Neural cell (in vitro differentiated cells): ENCODE data around the gene WNT10A. TPM values are rescaled to one million over a fixed set of nuclear protein-coding genes. Genes with fewer than 3 reads are reported as not detected.

Experiments
- H2AFZ ChIP-seq: fragments of 200-600, 300-800 bp; sonication (generic), shearing (Covaris generic); 2 replicates; pipeline ENCODE4 v1.6.0; 2014; ENCODE audit warnings: low read depth, mild to moderate bottlenecking, antibody characterized with exemption, low read length, moderate library complexity
- H3F3A ChIP-seq: fragments of 200-600 bp; shearing (Covaris generic); 2 replicates; pipeline ENCODE4 v1.6.1; 2016; ENCODE audit warnings: mild to moderate bottlenecking, moderate library complexity, mixed read lengths, antibody characterized with exemption, low read length; ENCODE audit not compliant: insufficient read depth, poor library complexity, severe bottlenecking
- H3K27ac ChIP-seq: fragments of 200-600, 300-800 bp; sonication (generic), shearing (Covaris generic); 2 replicates; pipeline ENCODE4 v1.5.1; 2014; ENCODE audit warnings: mild to moderate bottlenecking, low read length, moderate library complexity
- H3K27me3 ChIP-seq: fragments of 300-800, 200-600 bp; sonication (generic), shearing (Covaris generic); 2 replicates; pipeline ENCODE4 v1.6.0; 2014; ENCODE audit warnings: mild to moderate bottlenecking, low read depth, low read length, moderate library complexity; ENCODE audit not compliant: insufficient read depth
- H3K36me3 ChIP-seq: fragments of 300-800, 200-600 bp; sonication (generic), shearing (Covaris generic); 2 replicates; pipeline ENCODE4 v1.5.1; 2014; ENCODE audit warnings: mild to moderate bottlenecking, antibody characterized with exemption, low read length, moderate library complexity; ENCODE audit not compliant: insufficient read depth
- H3K4me2 ChIP-seq: fragments of 300-800, 200-600 bp; sonication (generic), shearing (Covaris generic); 2 replicates; pipeline ENCODE4 v1.6.0; 2014; ENCODE audit warnings: mild to moderate bottlenecking, low read length
- H3K4me3 ChIP-seq: fragments of 300-800, 200-600 bp; sonication (generic), shearing (Covaris generic); 2 replicates; pipeline ENCODE4 v1.5.1; 2014; ENCODE audit warnings: mild to moderate bottlenecking, low read length, moderate library complexity
- H3K79me2 ChIP-seq: fragments of 200-600 bp; shearing (Covaris generic); replicated peaks from 2 replicates; pipeline ENCODE4 v1.6.0; 2014; ENCODE audit warnings: mild to moderate bottlenecking, low read length, moderate library complexity; ENCODE audit not compliant: insufficient read depth
- H3K9ac ChIP-seq: fragments of 300-800, 200-600 bp; sonication (generic), shearing (Covaris generic); 2 replicates; pipeline ENCODE4 v1.6.1; 2016; ENCODE audit warnings: mild to moderate bottlenecking, low read length, mixed read lengths
- H3K9me2 ChIP-seq: fragments of 200-600 bp; shearing (Covaris generic); 2 replicates; pipeline ENCODE4 v1.6.1; 2016; ENCODE audit warnings: mild to moderate bottlenecking, low read length, mixed read lengths; ENCODE audit not compliant: insufficient read depth
- H3K9me3 ChIP-seq: fragments of 200-600, 300-800 bp; sonication (generic), shearing (Covaris generic); 2 replicates; pipeline ENCODE4 v1.6.1; 2016; ENCODE audit warnings: mild to moderate bottlenecking, mixed run types, low read length, moderate library complexity, mixed read lengths
- H4K20me1 ChIP-seq: fragments of 200-600 bp; shearing (Covaris generic); 2 replicates; pipeline ENCODE4 v1.6.1; 2016; ENCODE audit warnings: mild to moderate bottlenecking, mixed run types; ENCODE audit not compliant: insufficient read depth
- CTCF ChIP-seq: fragments of 450-650 bp; IDR thresholded peaks from 2 replicates; pipeline ENCODE4 v1.5.1; 2014; ENCODE audit warnings: antibody characterized with exemption, mild to moderate bottlenecking, moderate library complexity; ENCODE audit not compliant: poor library complexity, severe bottlenecking
- EP300 ChIP-seq: fragments of 450-650 bp; conservative IDR thresholded peaks from 2 replicates; pipeline ENCODE4 v1.6.1; 2014; ENCODE audit warnings: antibody characterized with exemption, mild to moderate bottlenecking, moderate library complexity; ENCODE audit not compliant: poor library complexity, severe bottlenecking
- EZH2 ChIP-seq: fragments of 200-600, 300-800 bp; shearing (Covaris generic), sonication (generic); IDR thresholded peaks from 2 replicates; pipeline ENCODE4 v1.6.1; 2014; ENCODE audit warnings: antibody characterized with exemption, low read length, borderline replicate concordance, mild to moderate bottlenecking; ENCODE audit not compliant: insufficient read depth, poor library complexity, severe bottlenecking
- MXI1 ChIP-seq: fragments of 450-650 bp; conservative IDR thresholded peaks from 2 replicates; pipeline ENCODE4 v1.6.1; 2014; ENCODE audit warnings: antibody characterized with exemption, mild to moderate bottlenecking; ENCODE audit not compliant: poor library complexity, severe bottlenecking
- POLR2AphosphoS5 ChIP-seq: IDR thresholded peaks from 2 replicates; pipeline ENCODE4 v1.6.1; 2012
- RAD21 ChIP-seq: fragments of 450-650 bp; conservative IDR thresholded peaks from 2 replicates; pipeline ENCODE4 v1.6.1; 2014; ENCODE audit warnings: antibody characterized with exemption, mild to moderate bottlenecking, moderate library complexity
- SMC3 ChIP-seq: fragments of 450-650 bp; conservative IDR thresholded peaks from 2 replicates; pipeline ENCODE4 v1.6.1; 2014; ENCODE audit warnings: antibody characterized with exemption, mild to moderate bottlenecking, moderate library complexity; ENCODE audit not compliant: poor library complexity
- TAF1 ChIP-seq: IDR thresholded peaks from 2 replicates; pipeline ENCODE4 v1.6.1; 2012; ENCODE audit warnings: low read depth
- polyA minus RNA-seq: library from RNA; depleted of rRNA, polyadenylated mRNA; stranded (reverse); fragments of >200 nt; gene quantifications from 2 replicates; pipeline ENCODE4 v1.2.3, GENCODE V29; 2014
- polyA plus RNA-seq: library from polyadenylated mRNA; depleted of rRNA; stranded (reverse); fragments of >200 nt; gene quantifications from 2 replicates; pipeline ENCODE4 v1.2.3, GENCODE V29; 2014
- TF ChIP-seq, protein P1 (sequence below): IDR thresholded peaks from 2 replicates; pipeline ENCODE4 v1.6.1; 2012; ENCODE audit warnings: borderline replicate concordance

The WNT10A gene
- polyA plus RNA-seq (0.14 and 0.20 TPM in 2 replicates), polyA minus RNA-seq (not detected in 2 replicates)

DNA sequence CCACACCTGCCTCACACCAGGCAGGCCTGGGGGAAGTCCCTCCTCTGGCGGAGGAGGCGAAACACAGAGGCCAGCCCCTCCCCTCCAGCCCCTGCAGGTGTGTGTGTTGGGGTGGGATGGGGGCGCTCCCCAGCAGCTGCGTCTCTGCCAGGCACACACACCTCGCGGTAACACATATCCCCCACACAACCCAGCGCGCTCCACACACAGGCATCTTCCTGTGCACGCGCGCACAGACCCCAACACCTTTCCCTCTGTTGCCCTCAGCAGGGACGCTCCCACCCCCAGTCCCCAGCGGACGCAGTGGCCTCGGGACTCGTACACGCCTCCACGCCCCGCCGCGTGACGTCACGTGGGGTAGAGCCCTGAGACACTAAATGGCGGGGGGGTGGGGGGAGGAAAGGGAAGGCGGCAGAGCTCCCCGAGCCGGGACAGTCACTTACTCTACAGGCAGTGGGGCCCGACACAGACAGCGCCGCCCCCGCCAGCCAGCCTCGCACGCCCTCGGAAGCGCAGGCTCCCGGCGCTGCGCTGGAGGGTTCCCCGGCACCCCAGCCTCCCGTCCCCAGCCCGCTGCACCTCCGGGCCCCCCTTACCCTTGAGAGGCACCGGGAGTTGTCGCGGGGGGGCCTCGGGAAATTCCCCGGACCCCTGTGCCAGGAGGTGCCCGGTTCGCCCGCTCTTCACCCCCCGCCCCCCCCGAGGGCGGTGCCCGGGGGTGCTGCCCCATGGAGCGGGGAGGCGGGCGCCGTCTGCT, at the start of gene WNT10A:
WNT10A (plus strand) TSS at position 751 of the 757 bp plus-strand sequence. CDS start 144 bp downstream, outside the sequence.
- peak within 1 kb of the TSS; percentile 14 for H3K4me2 ChIP-seq
- H3K79me2 ChIP-seq: no peaks in the 10 kb centered on the region
- H3K27me3 ChIP-seq: peaks cover 96% of the 10 kb centered on the region
- H3K27ac ChIP-seq: no peak within 1 kb of the TSS
- H4K20me1 ChIP-seq: no peaks in the 10 kb centered on the region
- H3K36me3 ChIP-seq: no peaks in the 10 kb centered on the region
- H3K9me3 ChIP-seq: no peaks in the 10 kb centered on the region
- no peak for TF ChIP-seq TAF1
- no peak for TF ChIP-seq SMC3
- TF ChIP-seq POLR2AphosphoS5: no peak
- no peak for TF ChIP-seq RAD21
- no peak for TF ChIP-seq EZH2
- no peak for TF ChIP-seq EP300
- TF ChIP-seq, protein P1, sequence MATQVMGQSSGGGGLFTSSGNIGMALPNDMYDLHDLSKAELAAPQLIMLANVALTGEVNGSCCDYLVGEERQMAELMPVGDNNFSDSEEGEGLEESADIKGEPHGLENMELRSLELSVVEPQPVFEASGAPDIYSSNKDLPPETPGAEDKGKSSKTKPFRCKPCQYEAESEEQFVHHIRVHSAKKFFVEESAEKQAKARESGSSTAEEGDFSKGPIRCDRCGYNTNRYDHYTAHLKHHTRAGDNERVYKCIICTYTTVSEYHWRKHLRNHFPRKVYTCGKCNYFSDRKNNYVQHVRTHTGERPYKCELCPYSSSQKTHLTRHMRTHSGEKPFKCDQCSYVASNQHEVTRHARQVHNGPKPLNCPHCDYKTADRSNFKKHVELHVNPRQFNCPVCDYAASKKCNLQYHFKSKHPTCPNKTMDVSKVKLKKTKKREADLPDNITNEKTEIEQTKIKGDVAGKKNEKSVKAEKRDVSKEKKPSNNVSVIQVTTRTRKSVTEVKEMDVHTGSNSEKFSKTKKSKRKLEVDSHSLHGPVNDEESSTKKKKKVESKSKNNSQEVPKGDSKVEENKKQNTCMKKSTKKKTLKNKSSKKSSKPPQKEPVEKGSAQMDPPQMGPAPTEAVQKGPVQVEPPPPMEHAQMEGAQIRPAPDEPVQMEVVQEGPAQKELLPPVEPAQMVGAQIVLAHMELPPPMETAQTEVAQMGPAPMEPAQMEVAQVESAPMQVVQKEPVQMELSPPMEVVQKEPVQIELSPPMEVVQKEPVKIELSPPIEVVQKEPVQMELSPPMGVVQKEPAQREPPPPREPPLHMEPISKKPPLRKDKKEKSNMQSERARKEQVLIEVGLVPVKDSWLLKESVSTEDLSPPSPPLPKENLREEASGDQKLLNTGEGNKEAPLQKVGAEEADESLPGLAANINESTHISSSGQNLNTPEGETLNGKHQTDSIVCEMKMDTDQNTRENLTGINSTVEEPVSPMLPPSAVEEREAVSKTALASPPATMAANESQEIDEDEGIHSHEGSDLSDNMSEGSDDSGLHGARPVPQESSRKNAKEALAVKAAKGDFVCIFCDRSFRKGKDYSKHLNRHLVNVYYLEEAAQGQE: no peak
- no peak for TF ChIP-seq MXI1
- TF ChIP-seq CTCF: no peak
- no peaks in the 10 kb centered on the region for H3K9me2 ChIP-seq
- H2AFZ ChIP-seq: no peak within 1 kb of the TSS
- peak within 1 kb of the TSS; percentile 65 for H3K4me3 ChIP-seq
- H3K9ac ChIP-seq: no peak within 1 kb of the TSS
- no peaks in the 10 kb centered on the region for H3F3A ChIP-seq

- Histone ChIP-seq H3K9ac (no peak within 1 kb of the TSS), H3K36me3 (no peaks in the 10 kb centered on the region), H2AFZ (no peak within 1 kb of the TSS), H3K27ac (no peak within 1 kb of the TSS), H3K9me3 (no peaks in the 10 kb centered on the region), H3K4me2 (no peak within 1 kb of the TSS), H3K4me3 (no peak within 1 kb of the TSS), H3F3A (no peaks in the 10 kb centered on the region), H3K79me2 (no peaks in the 10 kb centered on the region), H3K9me2 (no peaks in the 10 kb centered on the region), H3K27me3 (peaks cover 7% of the 10 kb centered on the region), H4K20me1 (no peaks in the 10 kb centered on the region)
- TF ChIP-seq SMC3 (no peak), CTCF (no peak), POLR2AphosphoS5 (no peak), EZH2 (no peak), MXI1 (no peak), TAF1 (no peak), RAD21 (no peak), EP300 (no peak)
- TF ChIP-seq, protein P1: no peak
Observed at GRCh38 chr2:218831378-218831990, 49.2 kb upstream of the WNT10A start, which contains the start of gene PRKAG3. Gene PRKAG3, minus strand, starts transcription at chr2:218831803.
